Endothelial cell of umbilical vein (primary cell): ENCODE data around the gene ALDH2.

Experiments
- CTCF ChIP-seq, 2 donors: IDR thresholded peaks; 1 replicate in 1 of 2; 2 replicates in 1 of 2; pipeline ENCODE4 v1.5.1; 2011; ENCODE audit warnings: low read length in 2 of 2, mild to moderate bottlenecking in 2 of 2, moderate library complexity in 2 of 2, control low read depth in 1 of 2, inconsistent platforms in 1 of 2, low read depth in 1 of 2; ENCODE audit not compliant: insufficient read depth in 1 of 2; ENCODE audit errors: extremely low read depth in 1 of 2
- EZH2 ChIP-seq: IDR thresholded peaks from 2 replicates; pipeline ENCODE4 v1.6.1; 2012; ENCODE audit warnings: borderline replicate concordance, low read depth, mild to moderate bottlenecking, moderate library complexity, low read length, inconsistent platforms; ENCODE audit not compliant: severe bottlenecking
- GATA2 ChIP-seq: IDR thresholded peaks from 2 replicates; pipeline ENCODE4 v1.7.0; 2011; ENCODE audit warnings: low read depth, mild to moderate bottlenecking, moderate library complexity, mixed read lengths, low read length; ENCODE audit not compliant: insufficient read length, insufficient read depth
- MAX ChIP-seq: IDR thresholded peaks from 2 replicates; pipeline ENCODE4 v1.6.1; 2011; ENCODE audit not compliant: insufficient read depth, insufficient read length
- MYC ChIP-seq: IDR thresholded peaks from one replicate; pipeline ENCODE4 v1.6.1; 2011; ENCODE audit warnings: mild to moderate bottlenecking, low read depth, low read length
- POLR2A ChIP-seq: IDR thresholded peaks from 2 replicates; pipeline ENCODE4 v1.6.1; 2012; ENCODE audit warnings: low read depth, mild to moderate bottlenecking, control low read depth, low read length
- POLR2AphosphoS5 ChIP-seq: IDR thresholded peaks from 2 replicates; pipeline ENCODE4 v1.6.1; 2012; ENCODE audit warnings: low read depth, mild to moderate bottlenecking, control low read depth, low read length, moderate library complexity; ENCODE audit not compliant: insufficient read depth

GRCh38 chr12:111791507-111791906 lies 24.8 kb downstream of the ALDH2 start:
- TF ChIP-seq POLR2A: no peak
- no peak for TF ChIP-seq CTCF (IDR thresholded peaks at IDR 0.05; ENCODE audit: extremely low read depth in 1 of 2, insufficient read depth in 1 of 2, low read depth in 1 of 2, low read length in 2 of 2)
- TF ChIP-seq POLR2AphosphoS5: no peak
- no peak for TF ChIP-seq MAX
- TF ChIP-seq MYC: no peak
- no peak for TF ChIP-seq EZH2
- no peak for TF ChIP-seq GATA2
